Panc1 (cell line): ENCODE data around the gene MRPL55. TPM values are rescaled to one million over a fixed set of nuclear protein-coding genes. Genes with fewer than 3 reads are reported as not detected.

Source experiments
- ATAC-seq: fragments of 200-7000 bp; cut with Tn5 transposase; 2 replicates; pipeline ENCODE4 v1.9.1; 2020; ENCODE audit warnings: mild to moderate bottlenecking, moderate library complexity
- BruUV-seq: library from RNA; stranded (reverse); fragments of 400-500 nt; replicated peaks from 2 replicates; lab custom pipeline; 2021; lab: Mats Ljungman, UMichigan
- CTCF ChIA-PET: fragments of 300-600 bp; sonication (Branson Sonifier 250); formaldehyde crosslinking; loops from one replicate; lab custom pipeline; 2022; ENCODE audit warnings: antibody characterized with exemption; lab: Charles Lee
- POLR2A ChIA-PET: fragments of 300-600 bp; sonication (Branson Sonifier 250); formaldehyde crosslinking; loops from one replicate; lab custom pipeline; 2022; ENCODE audit warnings: antibody characterized with exemption; lab: Charles Lee
- DNase-seq: peaks from one replicate; pipeline ENCODE4 v3.0.0-alpha.2; 2010; ENCODE audit warnings: low read depth, low spot score
- H3K27ac ChIP-seq: 2 replicates; pipeline ENCODE4 v1.5.1; 2011; ENCODE audit warnings: mild to moderate bottlenecking, low read length, inconsistent platforms
- H3K27me3 ChIP-seq: fragments of 200-500 bp; sonication (Bioruptor generic); 2 replicates; pipeline ENCODE4 v1.6.0; 2014; ENCODE audit warnings: low read length, inconsistent platforms; ENCODE audit not compliant: control insufficient read depth, insufficient read depth
- H3K36me3 ChIP-seq: fragments of 200-500 bp; sonication (Bioruptor generic); 2 replicates; pipeline ENCODE4 v1.5.1; 2014; ENCODE audit warnings: inconsistent platforms, mild to moderate bottlenecking, low read length, moderate library complexity; ENCODE audit not compliant: control insufficient read depth, insufficient read depth
- H3K4me1 ChIP-seq: 2 replicates; pipeline ENCODE4 v1.5.1; 2011; ENCODE audit warnings: inconsistent platforms, mild to moderate bottlenecking, low read length, moderate library complexity; ENCODE audit not compliant: control insufficient read depth, insufficient read depth
- H3K4me3 ChIP-seq, 2 experiments: 2 replicates each; pipeline ENCODE4 v1.5.1; 2011 to 2012; ENCODE audit warnings: low read depth in 2 of 2, low read length in 2 of 2, mild to moderate bottlenecking in 2 of 2, inconsistent platforms in 1 of 2, moderate library complexity in 1 of 2
- H3K9me3 ChIP-seq: fragments of 200-500 bp; sonication (Bioruptor generic); 2 replicates; pipeline ENCODE4 v1.5.1; 2014; ENCODE audit warnings: low read depth, mild to moderate bottlenecking, inconsistent platforms, low read length, moderate library complexity; ENCODE audit not compliant: control insufficient read depth, insufficient read depth
- CTCF ChIP-seq: fragments of 450-650 bp; IDR thresholded peaks from 2 replicates; pipeline ENCODE4 v1.5.1; 2017; ENCODE audit warnings: mild to moderate bottlenecking
- POLR2AphosphoS5 ChIP-seq: IDR thresholded peaks from 2 replicates; pipeline ENCODE4 v1.6.1; 2012; ENCODE audit warnings: mild to moderate bottlenecking, low read depth, low read length, moderate library complexity
- REST ChIP-seq, 2 experiments: IDR thresholded peaks; 2 replicates each; pipeline ENCODE4 v1.6.1; 2011 to 2012; ENCODE audit warnings: low read depth in 2 of 2, control low read depth in 1 of 2, low read length in 1 of 2, mild to moderate bottlenecking in 1 of 2, moderate library complexity in 1 of 2; ENCODE audit not compliant: insufficient read depth in 1 of 2
- SIN3A ChIP-seq: IDR thresholded peaks from 2 replicates; pipeline ENCODE4 v1.6.1; 2012; ENCODE audit warnings: low read depth, mild to moderate bottlenecking, low read length, moderate library complexity, borderline replicate concordance; ENCODE audit not compliant: insufficient read depth
- TCF7L2 ChIP-seq: IDR thresholded peaks from 2 replicates; pipeline ENCODE4 v1.6.1; 2011; ENCODE audit warnings: mild to moderate bottlenecking, low read depth, low read length, inconsistent platforms
- in situ Hi-C: cut with HindIII; loops from 2 replicates; pipeline ENCODE4 v1.10.0; 2016; ENCODE audit warnings: low sequenced_read_pairs, low pct_unique_long_range_greater_than_20kb
- intact Hi-C: fragments of 100-400 bp; cut with micrococcal nuclease; formaldehyde crosslinking; loops from one replicate; pipeline ENCODE4 v1.10.0; 2022; ENCODE audit not compliant: unreplicated experiment
- total RNA-seq: library from RNA; stranded (reverse); gene quantifications from one replicate; pipeline ENCODE4 v1.2.1, GENCODE V29; 2021; ENCODE audit not compliant: unreplicated experiment

The MRPL55 gene
- total RNA-seq, 1 experiment from 2014 or later: 53.0 TPM

- TF ChIP-seq POLR2AphosphoS5: no peak
- no peak for TF ChIP-seq SIN3A
- no peak for TF ChIP-seq REST (IDR thresholded peaks at IDR 0.05; ENCODE audit: insufficient read depth in 1 of 2, low read depth in 2 of 2, low read length in 1 of 2)
- TF ChIP-seq TCF7L2: no peak
- TF ChIP-seq CTCF: no peak
- peaks cover 7% of the 10 kb centered on the region for H3K4me1 ChIP-seq
- DNase-seq: no peak
- ChIA-PET CTCF (interaction anchor here (0.6 kb wide), 1 partner anchor 12 kb away, joined by 3 read pairs; no protein-coding TSS in a partner anchor), POLR2A (no interaction called here)
- no peak overlapping the region for H3K4me3 ChIP-seq
- ATAC-seq: no peak
- BruUV-seq: no TSS peak
- intact Hi-C loops: no loop called here
- no peaks in the 10 kb centered on the region for H3K27me3 ChIP-seq
- in situ Hi-C loops: no loop called here
- H3K9me3 ChIP-seq: no peaks in the 10 kb centered on the region
- no peak overlapping the region for H3K27ac ChIP-seq
- H3K36me3 ChIP-seq: peaks cover 6% of the 10 kb centered on the region; the same call in 1 of the 2 replicates
These were observed 30.1 kb downstream of the MRPL55 start for GRCh38 chr1:228079013-228079412.

GRCh38 chr1:228077565-228078330, 31.4 kb downstream of the MRPL55 start:
- Histone ChIP-seq H3K9me3 (no peaks in the 10 kb centered on the region), H3K4me1 (peaks cover 7% of the 10 kb centered on the region), H3K36me3 (no peaks in the 10 kb centered on the region; the same call in 1 of the 2 replicates), H3K27me3 (no peaks in the 10 kb centered on the region), H3K27ac (no peak overlapping the region), H3K4me3 (no peak overlapping the region)
- in situ Hi-C loops: no loop called here
- BruUV-seq: no TSS peak
- ATAC-seq (no peak), DNase-seq (no peak)
- ChIA-PET CTCF (interaction anchor here (1.0 kb wide), 1 partner anchor 78 kb away, joined by 3 read pairs; no protein-coding TSS in a partner anchor), POLR2A (no interaction called here)
- TF ChIP-seq TCF7L2 (no peak), POLR2AphosphoS5 (no peak), SIN3A (no peak), CTCF (no peak), REST (IDR thresholded peaks at IDR 0.05; ENCODE audit: insufficient read depth in 1 of 2, low read depth in 2 of 2, low read length in 1 of 2) (no peak)
- intact Hi-C loops: no loop called here
